PFSK-1 (cell line): ENCODE measurements around the gene DAGLA.

Experiments used
- POLR2AphosphoS5 ChIP-seq: IDR thresholded peaks from 2 replicates; pipeline ENCODE4 v1.6.1; 2012; ENCODE audit warnings: low read depth, mild to moderate bottlenecking, control low read depth, low read length, moderate library complexity
- REST ChIP-seq, 2 experiments: IDR thresholded peaks; 2 replicates each; pipeline versions ENCODE4 v1.6.1 to v1.8.0; 2011 to 2012; ENCODE audit warnings: low read depth in 2 of 2, low read length in 2 of 2, control low read depth in 1 of 2, inconsistent platforms in 1 of 2, mild to moderate bottlenecking in 1 of 2, moderate library complexity in 1 of 2; ENCODE audit not compliant: insufficient read depth in 1 of 2
- TAF1 ChIP-seq: IDR thresholded peaks from 2 replicates; pipeline ENCODE4 v1.6.1; 2012; ENCODE audit warnings: low read length, control low read depth, borderline replicate concordance; ENCODE audit not compliant: insufficient read depth

DNA sequence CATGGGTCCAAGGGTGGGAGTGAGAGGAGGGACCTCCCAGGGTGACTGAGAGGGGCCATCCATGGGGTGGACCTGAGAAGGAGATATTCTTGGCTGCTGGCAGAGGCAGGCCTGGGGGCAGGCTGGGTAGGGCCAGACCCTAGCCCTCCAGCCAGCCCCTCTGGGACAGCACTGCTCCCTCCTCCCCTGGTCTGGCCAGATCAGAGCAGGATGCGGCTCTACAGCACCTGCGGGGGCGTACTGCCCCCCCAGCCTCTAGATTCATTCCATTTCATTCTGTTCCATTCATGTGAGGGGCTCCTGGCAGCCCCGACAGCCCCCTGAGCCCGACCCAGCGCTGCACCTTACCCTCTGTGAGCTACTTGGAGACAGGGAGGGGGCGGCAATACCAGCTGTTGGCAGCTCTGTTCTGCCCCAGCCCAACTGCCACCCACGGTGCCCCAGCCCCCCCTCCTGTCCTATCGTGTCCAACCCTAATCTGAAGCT lies 37.9 kb downstream of the DAGLA start:
- TF ChIP-seq REST (IDR thresholded peaks at IDR 0.05; ENCODE audit: insufficient read depth in 1 of 2, low read depth in 2 of 2, low read length in 2 of 2) (no peak), POLR2AphosphoS5 (no peak), TAF1 (no peak)
